ENCODE measurements around the gene USP30. TPM values are rescaled to one million over a fixed set of nuclear protein-coding genes. Genes with fewer than 3 reads are reported as not detected.

The USP30 gene
- total RNA-seq, 1 donor from 2014 or later: 13.0 TPM

DNA sequence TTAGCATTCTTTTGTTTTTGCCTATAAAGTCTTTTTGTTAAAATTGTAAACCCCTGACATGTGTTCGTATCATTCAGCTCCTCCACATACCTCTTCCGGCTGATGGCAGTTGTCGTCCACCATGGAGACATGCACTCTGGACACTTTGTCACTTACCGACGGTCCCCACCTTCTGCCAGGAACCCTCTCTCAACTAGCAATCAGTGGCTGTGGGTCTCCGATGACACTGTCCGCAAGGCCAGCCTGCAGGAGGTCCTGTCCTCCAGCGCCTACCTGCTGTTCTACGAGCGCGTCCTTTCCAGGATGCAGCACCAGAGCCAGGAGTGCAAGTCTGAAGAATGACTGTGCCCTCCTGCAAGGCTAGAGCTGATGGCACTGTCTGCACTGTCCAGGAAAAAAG, 33.2 kb downstream of the USP30 start:
- DNase-seq (ENCODE audit: low read depth): no peak
- TF ChIP-seq, protein P1, sequence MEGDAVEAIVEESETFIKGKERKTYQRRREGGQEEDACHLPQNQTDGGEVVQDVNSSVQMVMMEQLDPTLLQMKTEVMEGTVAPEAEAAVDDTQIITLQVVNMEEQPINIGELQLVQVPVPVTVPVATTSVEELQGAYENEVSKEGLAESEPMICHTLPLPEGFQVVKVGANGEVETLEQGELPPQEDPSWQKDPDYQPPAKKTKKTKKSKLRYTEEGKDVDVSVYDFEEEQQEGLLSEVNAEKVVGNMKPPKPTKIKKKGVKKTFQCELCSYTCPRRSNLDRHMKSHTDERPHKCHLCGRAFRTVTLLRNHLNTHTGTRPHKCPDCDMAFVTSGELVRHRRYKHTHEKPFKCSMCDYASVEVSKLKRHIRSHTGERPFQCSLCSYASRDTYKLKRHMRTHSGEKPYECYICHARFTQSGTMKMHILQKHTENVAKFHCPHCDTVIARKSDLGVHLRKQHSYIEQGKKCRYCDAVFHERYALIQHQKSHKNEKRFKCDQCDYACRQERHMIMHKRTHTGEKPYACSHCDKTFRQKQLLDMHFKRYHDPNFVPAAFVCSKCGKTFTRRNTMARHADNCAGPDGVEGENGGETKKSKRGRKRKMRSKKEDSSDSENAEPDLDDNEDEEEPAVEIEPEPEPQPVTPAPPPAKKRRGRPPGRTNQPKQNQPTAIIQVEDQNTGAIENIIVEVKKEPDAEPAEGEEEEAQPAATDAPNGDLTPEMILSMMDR (conservative IDR thresholded peaks at IDR 0.05; ENCODE audit: low read depth, low read length): no peak
- no peak overlapping the region for H3K4me3 ChIP-seq (ENCODE audit: low read depth, low read length)

DNA sequence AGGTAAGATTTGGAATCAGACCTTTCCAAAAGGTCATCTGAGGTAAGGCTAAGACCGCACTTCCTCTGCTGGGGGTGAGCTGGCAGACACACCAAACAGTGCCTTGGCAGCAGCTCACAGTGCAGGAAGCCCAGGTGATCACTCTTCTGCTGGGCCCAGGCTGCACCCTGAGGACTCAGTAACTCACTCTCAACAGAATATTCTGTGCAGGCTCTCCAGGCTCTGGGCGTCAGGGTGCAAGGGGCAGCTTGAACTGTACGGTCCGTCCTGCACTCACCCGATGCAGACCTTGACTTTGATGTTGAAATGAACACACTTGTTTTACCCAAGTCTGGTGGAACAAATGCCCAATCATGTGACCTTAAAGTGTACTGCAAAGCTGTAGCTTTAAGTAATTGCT, 34.9 kb downstream of the USP30 start:
- H3K4me3 ChIP-seq (ENCODE audit: low read depth, low read length): no peak overlapping the region
- no peak for DNase-seq (ENCODE audit: low read depth)
- TF ChIP-seq, protein P1 (conservative IDR thresholded peaks at IDR 0.05; ENCODE audit: low read depth, low read length): no peak

DNA sequence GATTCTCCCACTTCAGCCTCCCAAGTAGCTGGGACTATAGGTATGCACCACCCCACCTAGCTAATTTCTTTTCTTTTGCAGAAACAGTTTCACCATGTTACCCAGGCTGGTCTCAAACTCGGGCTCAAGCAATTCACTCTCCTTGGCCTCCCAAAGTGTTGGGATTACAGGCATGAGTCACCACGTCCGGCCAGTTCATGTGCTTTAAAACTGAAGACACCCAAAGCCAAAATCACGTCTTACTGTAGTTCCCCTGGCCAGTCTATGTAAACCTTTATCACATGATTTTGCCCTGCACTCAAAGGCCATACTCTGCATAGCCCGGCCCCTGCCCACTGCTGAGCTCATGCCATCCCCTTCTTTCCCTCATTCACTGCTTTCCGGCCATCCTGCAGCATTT, 36.4 kb downstream of the USP30 start:
- DNase-seq (ENCODE audit: low read depth): no peak
- TF ChIP-seq, protein P1 (conservative IDR thresholded peaks at IDR 0.05; ENCODE audit: low read depth, low read length): no peak
- H3K4me3 ChIP-seq (ENCODE audit: low read depth, low read length): no peak overlapping the region

DNA sequence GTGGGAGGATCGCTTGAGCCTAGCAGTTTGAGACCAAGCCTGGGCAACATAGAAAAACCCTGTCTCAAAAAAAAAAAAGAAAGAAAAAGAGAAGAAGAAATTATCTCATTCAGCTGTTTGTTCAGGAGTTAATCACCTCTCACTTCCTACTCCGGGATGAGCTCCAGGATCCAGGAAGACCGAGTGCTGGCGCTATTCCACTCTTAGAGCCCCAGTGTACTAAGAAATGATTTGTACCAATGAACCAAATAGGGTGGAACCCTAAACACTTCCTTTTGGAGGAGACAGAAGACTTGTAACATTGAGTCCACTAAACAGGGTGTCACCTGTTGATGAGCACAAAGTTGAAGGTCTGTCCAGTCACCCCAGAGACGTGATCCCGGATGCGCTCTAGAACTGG, 37.3 kb downstream of the USP30 start:
- H3K4me3 ChIP-seq (ENCODE audit: low read depth, low read length): no peak overlapping the region
- no peak for DNase-seq (ENCODE audit: low read depth)
- TF ChIP-seq, protein P1 (conservative IDR thresholded peaks at IDR 0.05; ENCODE audit: low read depth, low read length): no peak

DNA sequence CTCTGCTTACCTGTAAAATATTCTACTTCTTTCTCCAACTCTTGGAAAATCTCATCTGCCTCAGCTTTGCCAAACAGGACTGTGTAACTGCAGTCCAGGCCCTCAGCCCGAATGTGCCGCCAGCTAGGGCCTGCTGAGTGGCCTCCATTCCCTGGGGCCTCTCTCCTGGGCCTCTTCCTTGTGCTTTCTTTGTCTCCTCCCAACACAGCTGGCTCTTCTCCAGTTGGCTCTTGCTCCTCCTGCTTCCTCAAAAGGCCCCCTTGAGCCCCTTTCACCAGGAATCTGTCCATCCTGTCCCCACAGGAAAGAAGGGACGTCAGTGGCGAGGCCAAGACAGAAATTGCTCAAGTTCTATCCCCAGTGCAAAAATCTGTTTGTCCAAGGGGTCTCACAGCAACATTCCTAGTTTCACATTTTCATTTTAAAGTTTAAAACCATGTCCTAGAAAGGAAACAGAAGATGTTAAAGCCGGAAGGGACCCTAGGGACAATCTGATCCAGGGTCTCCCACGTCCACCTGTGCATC, 40.2 kb downstream of the USP30 start:
- no peak for DNase-seq (ENCODE audit: low read depth)
- TF ChIP-seq, protein P1 (conservative IDR thresholded peaks at IDR 0.05; ENCODE audit: low read depth, low read length): no peak
- peak overlapping the region; percentile 62 for H3K4me3 ChIP-seq (ENCODE audit: low read depth, low read length)

DNA sequence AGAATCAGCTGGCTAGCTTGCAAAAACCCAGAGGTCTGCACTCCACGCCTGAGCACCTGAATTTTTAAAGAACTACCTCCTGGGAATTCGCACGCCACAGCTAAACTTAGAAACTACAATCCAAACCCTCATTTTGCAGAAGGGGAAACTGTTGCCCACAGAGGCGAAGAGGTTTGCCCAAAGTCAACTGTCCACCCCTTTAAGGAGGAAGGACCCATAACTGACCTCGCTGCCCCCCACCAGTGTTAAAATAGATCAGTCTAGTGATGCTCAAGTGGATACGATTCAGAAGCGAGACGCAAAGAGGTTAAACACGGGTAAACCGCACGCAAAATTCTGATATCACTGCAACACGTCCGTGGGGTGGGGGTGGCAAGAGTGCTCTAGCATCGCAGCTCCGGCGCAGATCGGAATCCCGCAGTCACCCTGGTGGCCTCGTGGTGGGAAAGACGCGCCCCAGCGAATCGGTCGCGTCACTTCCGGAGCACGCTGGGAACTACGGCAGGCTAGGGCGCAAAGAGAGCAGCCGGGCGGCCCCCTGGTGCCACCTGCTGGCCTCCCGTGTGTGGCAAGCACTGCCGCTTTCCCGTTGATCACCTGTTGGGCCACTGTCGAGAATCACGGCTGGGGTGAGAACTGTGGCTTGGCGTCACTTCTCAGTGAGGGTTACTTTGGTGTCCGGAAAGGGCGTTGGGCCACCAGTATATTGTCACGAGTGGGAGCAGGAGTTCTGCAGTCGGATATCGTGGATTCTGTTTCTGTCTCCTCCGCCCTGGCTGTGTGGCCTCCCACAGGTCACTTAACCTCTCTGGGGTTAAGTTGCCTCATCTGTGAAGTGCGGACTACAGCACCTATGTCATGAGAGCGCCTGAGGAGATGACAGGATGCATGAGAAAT, 40.9 kb downstream of the USP30 start, which contains the start of gene ALKBH2:
Gene ALKBH2, minus strand, starts transcription at position 451 of the 897 bp plus-strand sequence. CDS start 686 bp downstream, outside the sequence.
- peak within 1 kb of the TSS; percentile 62 for H3K4me3 ChIP-seq (ENCODE audit: low read depth, low read length)
- peak; percentile 43 for DNase-seq (ENCODE audit: low read depth)
- TF ChIP-seq, protein P1 (conservative IDR thresholded peaks at IDR 0.05; ENCODE audit: low read depth, low read length): peak; percentile 93
